Keratinocyte (primary cell): Measurements from ENCODE around the gene C1orf52. TPM values are rescaled to one million over a fixed set of nuclear protein-coding genes. Genes with fewer than 3 reads are reported as not detected.

Source experiments
- DNase-seq: peaks from one replicate; pipeline ENCODE4 v3.0.0-alpha.2; 2011; ENCODE audit warnings: low read depth, missing footprints, low spot score
- FAIRE-seq: peaks from 2 replicates; lab custom pipeline; 2011; peaks lifted over from hg19 to GRCh38; lab: Jason Lieb, UNC
- H2AFZ ChIP-seq: 2 replicates; pipeline ENCODE4 v1.6.0; 2012; ENCODE audit warnings: low read length, control low read depth, inconsistent platforms; ENCODE audit not compliant: control insufficient read depth
- H3K27ac ChIP-seq: 2 replicates; pipeline ENCODE4 v1.5.1; 2011; ENCODE audit warnings: low read length; ENCODE audit not compliant: control insufficient read depth, insufficient read depth
- H3K27me3 ChIP-seq: 3 replicates; pipeline ENCODE4 v1.6.0; 2011; ENCODE audit warnings: low read length; ENCODE audit not compliant: control insufficient read depth, insufficient read depth; ENCODE audit errors: extremely low read depth
- H3K36me3 ChIP-seq, 2 experiments: 2 replicates in 1 of 2; 3 replicates in 1 of 2; pipeline ENCODE4 v1.5.1; 2011; ENCODE audit warnings: low read length in 2 of 2, mild to moderate bottlenecking in 1 of 2; ENCODE audit not compliant: control insufficient read depth in 2 of 2, insufficient read depth in 2 of 2; ENCODE audit errors: extremely low read depth in 1 of 2
- H3K4me1 ChIP-seq: 3 replicates; pipeline ENCODE4 v1.5.1; 2011; ENCODE audit warnings: low read length; ENCODE audit not compliant: control insufficient read depth, insufficient read depth; ENCODE audit errors: extremely low read depth
- H3K4me2 ChIP-seq: 3 replicates; pipeline ENCODE4 v1.6.0; 2011; ENCODE audit warnings: low read depth, low read length; ENCODE audit not compliant: control insufficient read depth, insufficient read depth; ENCODE audit errors: extremely low read depth
- H3K4me3 ChIP-seq, 3 experiments: fragments of 200-600 bp in 1 of 3; sonication (generic) in 1 of 3; 2 replicates in 2 of 3; 3 replicates in 1 of 3; pipeline ENCODE4 v1.5.1; 2011 to 2016; ENCODE audit warnings: low read length in 3 of 3, mild to moderate bottlenecking in 3 of 3, control low read depth in 2 of 3, inconsistent platforms in 1 of 3, low read depth in 1 of 3, mixed read lengths in 1 of 3, mixed run types in 1 of 3, moderate library complexity in 1 of 3; ENCODE audit not compliant: control insufficient read depth in 2 of 3, insufficient read depth in 2 of 3; ENCODE audit errors: extremely low read depth in 1 of 3
- H3K79me2 ChIP-seq: 2 replicates; pipeline ENCODE4 v1.6.0; 2012; ENCODE audit warnings: low read length; ENCODE audit not compliant: control insufficient read depth, insufficient read depth
- H3K9ac ChIP-seq: 3 replicates; pipeline ENCODE4 v1.6.0; 2011; ENCODE audit warnings: low read length; ENCODE audit not compliant: control insufficient read depth, insufficient read depth; ENCODE audit errors: extremely low read depth
- H3K9me1 ChIP-seq: 3 replicates; pipeline ENCODE4 v1.6.0; 2011; ENCODE audit warnings: low read length; ENCODE audit not compliant: control insufficient read depth, insufficient read depth; ENCODE audit errors: extremely low read depth
- H3K9me3 ChIP-seq: 2 replicates; pipeline ENCODE4 v1.5.1; 2012; ENCODE audit warnings: low read depth, low read length; ENCODE audit not compliant: control insufficient read depth
- H4K20me1 ChIP-seq: 3 replicates; pipeline ENCODE4 v1.6.0; 2011; ENCODE audit warnings: low read length; ENCODE audit not compliant: control insufficient read depth, insufficient read depth; ENCODE audit errors: extremely low read depth
- EZH2 ChIP-seq: IDR thresholded peaks from one replicate; pipeline ENCODE4 v1.6.1; 2012; ENCODE audit warnings: inconsistent platforms, mild to moderate bottlenecking, low read length, moderate library complexity
- dilution Hi-C: fragments of 300-500 bp; cut with MboI; formaldehyde crosslinking; loops from one replicate; pipeline ENCODE4 v1.7.0; 2020; ENCODE audit warnings: low sequenced_read_pairs; ENCODE audit not compliant: extremely low pct_ligation_motif_present
- polyA plus RNA-seq, 5 experiments: library from polyadenylated mRNA; depleted of rRNA in 3 of 5; stranded (reverse) in 3 of 5; stranded (forward) in 1 of 5; unstranded in 1 of 5; fragments of >200 nt; gene quantifications; 1 replicate in 1 of 5; 2 replicates in 3 of 5; 3 replicates in 1 of 5; pipeline versions ENCODE4 v1.2.1 to v1.2.3, GENCODE V29; 2011 to 2012; ENCODE audit warnings: missing spikeins in 2 of 5, low read depth in 1 of 5, low replicate concordance in 1 of 5
- TF ChIP-seq, protein P1 (sequence below), 3 experiments: IDR thresholded peaks in 1 of 3; conservative IDR thresholded peaks in 1 of 3; optimal IDR thresholded peaks in 1 of 3; 2 replicates in 2 of 3; 3 replicates in 1 of 3; pipeline versions ENCODE3 to v1.5.1; 2011; ENCODE audit warnings: low read length in 3 of 3, mild to moderate bottlenecking in 3 of 3, moderate library complexity in 2 of 3, control low read depth in 1 of 3, inconsistent platforms in 1 of 3; ENCODE audit not compliant: insufficient read depth in 2 of 3; ENCODE audit errors: extremely low read depth in 1 of 3

Gene C1orf52
- polyA plus RNA-seq, 1 donor (not counting 4 experiments of a cell fraction or from before 2014, with no cell fraction given): 27.3 TPM

DNA sequence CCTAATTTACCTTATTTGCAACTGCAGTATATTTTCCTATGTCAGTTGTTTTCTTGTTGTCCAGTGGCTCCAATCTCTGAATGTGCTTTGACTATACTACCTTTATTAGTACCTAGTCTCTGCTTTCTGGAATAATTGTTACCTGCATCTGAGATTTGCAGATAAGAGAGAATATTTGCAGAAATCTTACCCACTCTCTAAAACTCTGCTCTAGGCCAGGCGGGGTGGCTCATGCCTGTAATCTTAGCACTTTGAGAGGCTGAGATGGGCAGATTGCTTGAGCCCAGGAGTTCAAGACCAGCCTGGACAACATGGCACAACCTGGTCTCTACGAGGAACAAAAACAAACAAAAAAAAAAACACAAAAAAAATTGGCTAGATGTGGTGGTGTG lies 56.6 kb downstream of the C1orf52 start:
- no peaks in the 10 kb centered on the region for H4K20me1 ChIP-seq
- no peak overlapping the region for H3K4me2 ChIP-seq
- DNase-seq: no peak
- peaks cover 23% of the 10 kb centered on the region for H3K4me1 ChIP-seq
- H2AFZ ChIP-seq: no peak overlapping the region
- H3K79me2 ChIP-seq: peaks cover 9% of the 10 kb centered on the region
- H3K9ac ChIP-seq: no peak overlapping the region
- H3K27ac ChIP-seq: no peak overlapping the region
- no peaks in the 10 kb centered on the region for H3K36me3 ChIP-seq
- dilution Hi-C loops: no loop called here
- no peaks in the 10 kb centered on the region for H3K27me3 ChIP-seq
- no peak for TF ChIP-seq EZH2
- TF ChIP-seq, protein P1, sequence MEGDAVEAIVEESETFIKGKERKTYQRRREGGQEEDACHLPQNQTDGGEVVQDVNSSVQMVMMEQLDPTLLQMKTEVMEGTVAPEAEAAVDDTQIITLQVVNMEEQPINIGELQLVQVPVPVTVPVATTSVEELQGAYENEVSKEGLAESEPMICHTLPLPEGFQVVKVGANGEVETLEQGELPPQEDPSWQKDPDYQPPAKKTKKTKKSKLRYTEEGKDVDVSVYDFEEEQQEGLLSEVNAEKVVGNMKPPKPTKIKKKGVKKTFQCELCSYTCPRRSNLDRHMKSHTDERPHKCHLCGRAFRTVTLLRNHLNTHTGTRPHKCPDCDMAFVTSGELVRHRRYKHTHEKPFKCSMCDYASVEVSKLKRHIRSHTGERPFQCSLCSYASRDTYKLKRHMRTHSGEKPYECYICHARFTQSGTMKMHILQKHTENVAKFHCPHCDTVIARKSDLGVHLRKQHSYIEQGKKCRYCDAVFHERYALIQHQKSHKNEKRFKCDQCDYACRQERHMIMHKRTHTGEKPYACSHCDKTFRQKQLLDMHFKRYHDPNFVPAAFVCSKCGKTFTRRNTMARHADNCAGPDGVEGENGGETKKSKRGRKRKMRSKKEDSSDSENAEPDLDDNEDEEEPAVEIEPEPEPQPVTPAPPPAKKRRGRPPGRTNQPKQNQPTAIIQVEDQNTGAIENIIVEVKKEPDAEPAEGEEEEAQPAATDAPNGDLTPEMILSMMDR (optimal IDR thresholded peaks at IDR 0.05 in 1 of 3, IDR thresholded peaks at IDR 0.05 in 1 of 3, conservative IDR thresholded peaks at IDR 0.05 in 1 of 3; ENCODE audit: extremely low read depth in 1 of 3, insufficient read depth in 2 of 3, low read length in 3 of 3): no peak
- FAIRE-seq: no peak
- H3K9me1 ChIP-seq: no peaks in the 10 kb centered on the region
- H3K9me3 ChIP-seq: no peaks in the 10 kb centered on the region
- no peak overlapping the region for H3K4me3 ChIP-seq

DNA sequence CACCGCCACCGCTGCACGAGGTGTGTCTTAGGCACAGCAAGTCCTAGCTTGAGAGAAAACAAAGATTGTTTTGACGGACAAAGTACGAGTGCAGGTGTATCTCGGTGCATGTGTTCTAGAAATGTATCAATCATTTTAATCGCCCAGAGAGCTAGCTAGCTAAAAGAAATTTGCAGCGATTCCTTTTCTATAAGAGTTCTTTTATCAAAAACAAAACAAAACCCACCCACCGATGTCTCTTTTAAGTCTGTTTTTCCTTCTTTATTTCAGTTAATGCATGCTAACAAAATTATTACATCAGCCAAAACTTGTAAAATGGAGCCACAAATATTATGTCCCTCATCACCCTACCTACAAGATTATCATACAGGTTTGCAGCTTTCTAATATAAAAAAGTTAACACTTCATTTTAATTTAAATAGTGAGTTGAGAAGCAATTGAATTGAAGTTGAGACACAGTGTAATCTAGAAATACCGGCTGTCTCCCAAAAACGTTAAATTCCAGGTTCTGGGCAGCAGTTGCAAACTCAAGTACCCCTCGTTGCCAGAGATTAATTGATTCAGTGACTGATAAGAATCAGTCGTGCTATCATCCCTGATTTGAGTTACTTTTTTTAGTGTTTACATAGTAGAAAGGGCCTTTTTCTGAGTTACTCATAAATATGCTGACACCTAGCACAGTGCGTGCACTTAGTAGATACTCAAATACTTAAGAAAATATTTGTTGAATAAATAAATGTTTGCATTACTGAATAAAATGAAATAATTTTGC lies 57.2 kb downstream of the C1orf52 start:
- H2AFZ ChIP-seq: peak overlapping the region; percentile 97
- no peak for DNase-seq
- peaks cover 9% of the 10 kb centered on the region for H3K79me2 ChIP-seq
- H3K4me1 ChIP-seq: peaks cover 23% of the 10 kb centered on the region
- peak; percentile 62 for FAIRE-seq
- TF ChIP-seq, protein P1 (optimal IDR thresholded peaks at IDR 0.05 in 1 of 3, IDR thresholded peaks at IDR 0.05 in 1 of 3, conservative IDR thresholded peaks at IDR 0.05 in 1 of 3; ENCODE audit: extremely low read depth in 1 of 3, insufficient read depth in 2 of 3, low read length in 3 of 3): no peak
- dilution Hi-C loops: no loop called here
- no peaks in the 10 kb centered on the region for H3K9me1 ChIP-seq
- peak overlapping the region; percentile 86 for H3K4me2 ChIP-seq
- peak overlapping the region; percentile 81 to 94 (median 91) for H3K4me3 ChIP-seq
- H3K9ac ChIP-seq: peak overlapping the region; percentile 78
- no peaks in the 10 kb centered on the region for H3K27me3 ChIP-seq
- H3K36me3 ChIP-seq: no peaks in the 10 kb centered on the region
- H3K27ac ChIP-seq: peak overlapping the region; percentile 67
- no peaks in the 10 kb centered on the region for H4K20me1 ChIP-seq
- H3K9me3 ChIP-seq: no peaks in the 10 kb centered on the region
